ENCODE data around the gene RAD51D. TPM values are rescaled to one million over a fixed set of nuclear protein-coding genes. Genes with fewer than 3 reads are reported as not detected.

Gene RAD51D
- total RNA-seq, 1 experiment from 2014 or later = 17.1 TPM

GRCh38 chr17:35068249-35068648, 51.4 kb downstream of the RAD51D start:
- H3K9me3 Mint-ChIP-seq (ENCODE audit: low read depth, unreplicated experiment) = no peaks in the 10 kb centered on the region
- TF ChIP-seq CTCF (IDR thresholded peaks at IDR 0.05; ENCODE audit: unreplicated experiment) = no peak
- H3K4me3 Mint-ChIP-seq (ENCODE audit: low read depth, unreplicated experiment) = no peak overlapping the region
- intact Hi-C loops (cut with micrococcal nuclease; ENCODE audit: unreplicated experiment) = no loop called here
- peaks cover 46% of the 10 kb centered on the region for H3K4me1 Mint-ChIP-seq (ENCODE audit: low read depth, unreplicated experiment)
- CTCF ChIA-PET = interaction anchor here (1.2 kb wide), 1 partner anchor 15 kb away, joined by 4 read pairs; no protein-coding TSS in a partner anchor
- no peaks in the 10 kb centered on the region for H3K27me3 Mint-ChIP-seq (ENCODE audit: unreplicated experiment)
- H3K27ac Mint-ChIP-seq (ENCODE audit: unreplicated experiment) = peak overlapping the region; percentile 30
- BruUV-seq (replicated peaks) = no TSS peak
- DNase-seq = no peak
- peaks cover 12% of the 10 kb centered on the region for H3K36me3 Mint-ChIP-seq (ENCODE audit: insufficient read depth, unreplicated experiment)

- Mint-ChIP-seq H3K4me3 (ENCODE audit: low read depth, unreplicated experiment) (no peak overlapping the region), H3K9me3 (ENCODE audit: low read depth, unreplicated experiment) (no peaks in the 10 kb centered on the region), H3K27me3 (ENCODE audit: unreplicated experiment) (no peaks in the 10 kb centered on the region), H3K36me3 (ENCODE audit: insufficient read depth, unreplicated experiment) (peaks cover 19% of the 10 kb centered on the region), H3K27ac (ENCODE audit: unreplicated experiment) (no peak overlapping the region), H3K4me1 (ENCODE audit: low read depth, unreplicated experiment) (peaks cover 56% of the 10 kb centered on the region)
- DNase-seq = no peak
- CTCF ChIA-PET = no interaction called here
- no TSS peak for BruUV-seq (replicated peaks)
- TF ChIP-seq CTCF (IDR thresholded peaks at IDR 0.05; ENCODE audit: unreplicated experiment) = no peak
- intact Hi-C loops (cut with micrococcal nuclease; ENCODE audit: unreplicated experiment) = no loop called here
Measured at GRCh38 chr17:35065880-35066279, 53.8 kb downstream of the RAD51D start.

- intact Hi-C loops (cut with micrococcal nuclease; ENCODE audit: unreplicated experiment) = no loop called here
- no peak for TF ChIP-seq CTCF (IDR thresholded peaks at IDR 0.05; ENCODE audit: unreplicated experiment)
- BruUV-seq (replicated peaks) = no TSS peak
Measured at GRCh38 chr17:35064516-35065215, 55.0 kb downstream of the RAD51D start.

GRCh38 chr17:35063514-35064223, 56.0 kb downstream of the RAD51D start, which contains the start of gene RFFL:
Gene RFFL, minus strand, starts transcription at chr17:35063707. Its CDS starts 37,154 bp downstream, at chr17:35026553.
- BruUV-seq (replicated peaks) = TSS peak; percentile 98
- H3K9me3 Mint-ChIP-seq (ENCODE audit: low read depth, unreplicated experiment) = no peaks in the 10 kb centered on the region
- no peaks in the 10 kb centered on the region for H3K27me3 Mint-ChIP-seq (ENCODE audit: unreplicated experiment)
- CTCF ChIA-PET = interaction anchor here (0.7 to 1.3 kb wide), 4 partner anchors 14 to 684 kb away, joined by 3 to 9 read pairs (median 4); no protein-coding TSS in a partner anchor
- H3K36me3 Mint-ChIP-seq (ENCODE audit: insufficient read depth, unreplicated experiment) = peaks cover 19% of the 10 kb centered on the region
- H3K4me1 Mint-ChIP-seq (ENCODE audit: low read depth, unreplicated experiment) = peaks cover 41% of the 10 kb centered on the region
- DNase-seq = peak; percentile 83
- H3K27ac Mint-ChIP-seq (ENCODE audit: unreplicated experiment) = peak within 1 kb of the TSS; percentile 50
- intact Hi-C loops (cut with micrococcal nuclease; ENCODE audit: unreplicated experiment) = no loop called here
- peak within 1 kb of the TSS; percentile 33 for H3K4me3 Mint-ChIP-seq (ENCODE audit: low read depth, unreplicated experiment)
- TF ChIP-seq CTCF (IDR thresholded peaks at IDR 0.05; ENCODE audit: unreplicated experiment) = no peak

More at GRCh38 chr17:35064516-35065215, 55.0 kb downstream of the RAD51D start:
- no peak for DNase-seq
- Mint-ChIP-seq H3K27me3 (ENCODE audit: unreplicated experiment) (no peaks in the 10 kb centered on the region), H3K27ac (ENCODE audit: unreplicated experiment) (peak overlapping the region; percentile 50), H3K4me1 (ENCODE audit: low read depth, unreplicated experiment) (peaks cover 51% of the 10 kb centered on the region), H3K9me3 (ENCODE audit: low read depth, unreplicated experiment) (no peaks in the 10 kb centered on the region), H3K4me3 (ENCODE audit: low read depth, unreplicated experiment) (no peak overlapping the region), H3K36me3 (ENCODE audit: insufficient read depth, unreplicated experiment) (peaks cover 19% of the 10 kb centered on the region)
- CTCF ChIA-PET = interaction anchor here (0.7 kb wide), 5 partner anchors 19 to 534 kb away, joined by 3 to 11 read pairs (median 4); no protein-coding TSS in a partner anchor

All from Calu3 (cell line).